ENCODE data around the gene PAX5.

GRCh38 chr9:36882594-36882993 is 151.5 kb downstream of the PAX5 start:
- no peak for TF ChIP-seq CTCF (conservative IDR thresholded peaks at IDR 0.05)
- no peak for TF ChIP-seq EZH2 (IDR thresholded peaks at IDR 0.05; ENCODE audit: low read depth)
